NCI-H187 (cell line): ENCODE measurements around the gene ANP32D.
"Not testable (repeated sequence)": the region's sequence is repeated elsewhere in the genome, so short reads cannot be mapped to it uniquely, and the experiment has no call there.

Experiments used
- DNase-seq, 2 experiments: peaks; one replicate each; lab custom pipeline; 2025; lab: John Stamatoyannopoulos, UW

The ANP32D gene

GRCh38 chr12:48472259-48472658 is at the start of gene ANP32D:
ANP32D (plus strand) TSS chr12:48472559; CDS start chr12:48472665, 106 bp downstream.
- no peak for DNase-seq

GRCh38 chr12:48423171-48423570 is 49.2 kb upstream of the ANP32D start:
- DNase-seq, result no peak

- no peak for DNase-seq
These were observed 47.7 kb upstream of the ANP32D start for GRCh38 chr12:48424644-48425043.

GRCh38 chr12:48434016-48434415 is 38.3 kb upstream of the ANP32D start:
- not testable (repeated sequence) for DNase-seq

GRCh38 chr12:48441069-48441468 is 31.3 kb upstream of the ANP32D start:
- no peak for DNase-seq

GRCh38 chr12:48442179-48442847 is 30.0 kb upstream of the ANP32D start:
- DNase-seq, result no peak

GRCh38 chr12:48445538-48445937 is 26.8 kb upstream of the ANP32D start:
- DNase-seq, result no peak

GRCh38 chr12:48446161-48446776 is 26.1 kb upstream of the ANP32D start:
- no peak for DNase-seq

- no peak for DNase-seq
These were observed 24.6 kb upstream of the ANP32D start for GRCh38 chr12:48447755-48448154.

GRCh38 chr12:48451372-48451771 is 21.0 kb upstream of the ANP32D start:
- DNase-seq, result no peak

- not testable (repeated sequence) for DNase-seq
These were observed 19.4 kb upstream of the ANP32D start for GRCh38 chr12:48452961-48453360.

GRCh38 chr12:48454667-48455066 is 17.7 kb upstream of the ANP32D start:
- no peak for DNase-seq

- no peak for DNase-seq
These were observed 17.2 kb upstream of the ANP32D start for GRCh38 chr12:48455116-48455515.

GRCh38 chr12:48459259-48459658 is 13.1 kb upstream of the ANP32D start:
- no peak for DNase-seq

- not testable (repeated sequence) for DNase-seq
These were observed 3.3 kb upstream of the ANP32D start for GRCh38 chr12:48469027-48469426.

- DNase-seq, result no peak
These were observed 702 bp downstream of the ANP32D start for GRCh38 chr12:48473061-48473460.

- not testable (repeated sequence) for DNase-seq
These were observed 2.1 kb downstream of the ANP32D start for GRCh38 chr12:48474497-48474896.

- DNase-seq, result no peak
These were observed 9.8 kb downstream of the ANP32D start, which contains the start of gene C12orf54 for GRCh38 chr12:48482198-48482597. C12orf54 (plus strand) TSS chr12:48482498; CDS start chr12:48483297, 799 bp downstream.

GRCh38 chr12:48482930-48483329 is 10.6 kb downstream of the ANP32D start:
- DNase-seq, result no peak

- no peak for DNase-seq
These were observed 13.9 kb downstream of the ANP32D start for GRCh38 chr12:48486261-48486660.

GRCh38 chr12:48486679-48487078 is 14.3 kb downstream of the ANP32D start:
- no peak for DNase-seq

GRCh38 chr12:48489012-48489411 is 16.7 kb downstream of the ANP32D start:
- no peak for DNase-seq

GRCh38 chr12:48489456-48489855 is 17.1 kb downstream of the ANP32D start:
- DNase-seq, result not testable (repeated sequence)

GRCh38 chr12:48500281-48500680 is 27.9 kb downstream of the ANP32D start:
- not testable (repeated sequence) for DNase-seq
